ENCODE data around the gene FAM53B. TPM values are rescaled to one million over a fixed set of nuclear protein-coding genes. Genes with fewer than 3 reads are reported as not detected.

FAM53B gene
- total and polyA plus RNA-seq, 2 experiments from 2014 or later: 2.1 to 10.1 TPM

GRCh38 chr10:124596962-124597845 is 147.0 kb downstream of the FAM53B start:
- in situ Hi-C loops (cut with MboI): no loop called here

GRCh38 chr10:124596116-124596785 is 147.9 kb downstream of the FAM53B start:
- Histone ChIP-seq H3K79me2 (ENCODE audit: insufficient read depth) (no peaks in the 10 kb centered on the region), H3K4me2 (ENCODE audit: unreplicated experiment) (no peak overlapping the region), H3K27me3 (replicated peaks; ENCODE audit: insufficient read depth) (no peaks in the 10 kb centered on the region), H3K9me2 (ENCODE audit: insufficient read depth) (no peaks in the 10 kb centered on the region), H3K36me3 (ENCODE audit: low read depth) (no peaks in the 10 kb centered on the region), H3K9me3 (ENCODE audit: low read depth) (no peaks in the 10 kb centered on the region), H3F3A (ENCODE audit: insufficient read depth) (no peaks in the 10 kb centered on the region), H4K20me1 (ENCODE audit: insufficient read depth) (no peaks in the 10 kb centered on the region), H3K4me3 (no peak overlapping the region), H3K9ac (no peak overlapping the region), H3K27ac (no peak overlapping the region), H2AFZ (no peak overlapping the region), H3K4me1 (ENCODE audit: insufficient read depth) (no peaks in the 10 kb centered on the region)
- no peak for TF ChIP-seq EZH2phosphoT487 (IDR thresholded peaks at IDR 0.05; ENCODE audit: insufficient read depth, low read depth)
- TF ChIP-seq EZH2 (IDR thresholded peaks at IDR 0.05; ENCODE audit: insufficient read depth, poor library complexity, severe bottlenecking): no peak
- WGBS, 2 experiments (ENCODE audit: low coverage in 1 of 2, low lambda C conversion rate in 2 of 2, missing lambda C conversion rate in 2 of 2): 70 to 72% methylated on average over 18 of the region's 18 CpGs
- DNase-seq: no peak
- in situ Hi-C loops (cut with MboI): no loop called here

More at GRCh38 chr10:124596962-124597845, 147.0 kb downstream of the FAM53B start:
- H2AFZ ChIP-seq: no peak overlapping the region
- no peak overlapping the region for H3K27ac ChIP-seq
- H3F3A ChIP-seq (ENCODE audit: insufficient read depth): no peaks in the 10 kb centered on the region
- WGBS, 2 experiments (ENCODE audit: low coverage in 1 of 2, low lambda C conversion rate in 2 of 2, missing lambda C conversion rate in 2 of 2): 84 to 86% methylated on average over 21 of the region's 21 CpGs
- no peaks in the 10 kb centered on the region for H3K9me2 ChIP-seq (ENCODE audit: insufficient read depth)
- no peak overlapping the region for H3K9ac ChIP-seq
- H3K36me3 ChIP-seq (ENCODE audit: low read depth): no peaks in the 10 kb centered on the region
- no peak for DNase-seq
- TF ChIP-seq EZH2phosphoT487 (IDR thresholded peaks at IDR 0.05; ENCODE audit: insufficient read depth, low read depth) (no peak), EZH2 (IDR thresholded peaks at IDR 0.05; ENCODE audit: insufficient read depth, poor library complexity, severe bottlenecking) (no peak)
- H3K79me2 ChIP-seq (ENCODE audit: insufficient read depth): no peaks in the 10 kb centered on the region
- no peak overlapping the region for H3K4me3 ChIP-seq
- no peak overlapping the region for H3K4me2 ChIP-seq (ENCODE audit: unreplicated experiment)
- no peaks in the 10 kb centered on the region for H3K4me1 ChIP-seq (ENCODE audit: insufficient read depth)
- no peaks in the 10 kb centered on the region for H3K27me3 ChIP-seq (replicated peaks; ENCODE audit: insufficient read depth)
- no peaks in the 10 kb centered on the region for H4K20me1 ChIP-seq (ENCODE audit: insufficient read depth)
- H3K9me3 ChIP-seq (ENCODE audit: low read depth): no peaks in the 10 kb centered on the region

GRCh38 chr10:124595143-124595883 is 148.9 kb downstream of the FAM53B start:
- TF ChIP-seq EZH2phosphoT487 (IDR thresholded peaks at IDR 0.05; ENCODE audit: insufficient read depth, low read depth): no peak
- TF ChIP-seq EZH2 (IDR thresholded peaks at IDR 0.05; ENCODE audit: insufficient read depth, poor library complexity, severe bottlenecking): no peak
- H3K4me3 ChIP-seq: no peak overlapping the region
- no peak overlapping the region for H2AFZ ChIP-seq
- no peaks in the 10 kb centered on the region for H3F3A ChIP-seq (ENCODE audit: insufficient read depth)
- no peak overlapping the region for H3K4me2 ChIP-seq (ENCODE audit: unreplicated experiment)
- no peaks in the 10 kb centered on the region for H3K36me3 ChIP-seq (ENCODE audit: low read depth)
- 80 to 81% methylated on average over 9 of the region's 9 CpGs for WGBS, 2 experiments (ENCODE audit: low coverage in 1 of 2, low lambda C conversion rate in 2 of 2, missing lambda C conversion rate in 2 of 2)
- no peaks in the 10 kb centered on the region for H3K9me3 ChIP-seq (ENCODE audit: low read depth)
- no peak overlapping the region for H3K27ac ChIP-seq
- H4K20me1 ChIP-seq (ENCODE audit: insufficient read depth): no peaks in the 10 kb centered on the region
- H3K9me2 ChIP-seq (ENCODE audit: insufficient read depth): no peaks in the 10 kb centered on the region
- H3K9ac ChIP-seq: no peak overlapping the region
- no peaks in the 10 kb centered on the region for H3K4me1 ChIP-seq (ENCODE audit: insufficient read depth)
- H3K79me2 ChIP-seq (ENCODE audit: insufficient read depth): no peaks in the 10 kb centered on the region
- H3K27me3 ChIP-seq (replicated peaks; ENCODE audit: insufficient read depth): no peaks in the 10 kb centered on the region
- in situ Hi-C loops (cut with MboI): no loop called here
- no peak for DNase-seq

- peak; percentile 18 for DNase-seq
- Histone ChIP-seq H3K36me3 (ENCODE audit: low read depth) (no peaks in the 10 kb centered on the region), H3K4me2 (ENCODE audit: unreplicated experiment) (no peak overlapping the region), H3F3A (ENCODE audit: insufficient read depth) (no peaks in the 10 kb centered on the region), H3K9me2 (ENCODE audit: insufficient read depth) (no peaks in the 10 kb centered on the region), H3K9ac (no peak overlapping the region), H3K79me2 (ENCODE audit: insufficient read depth) (no peaks in the 10 kb centered on the region), H3K4me1 (ENCODE audit: insufficient read depth) (no peaks in the 10 kb centered on the region), H2AFZ (no peak overlapping the region), H3K9me3 (ENCODE audit: low read depth) (no peaks in the 10 kb centered on the region), H4K20me1 (ENCODE audit: insufficient read depth) (no peaks in the 10 kb centered on the region), H3K27ac (no peak overlapping the region), H3K27me3 (replicated peaks; ENCODE audit: insufficient read depth) (no peaks in the 10 kb centered on the region), H3K4me3 (no peak overlapping the region)
- TF ChIP-seq EZH2 (IDR thresholded peaks at IDR 0.05; ENCODE audit: insufficient read depth, poor library complexity, severe bottlenecking) (no peak), EZH2phosphoT487 (IDR thresholded peaks at IDR 0.05; ENCODE audit: insufficient read depth, low read depth) (no peak)
- WGBS, 2 experiments (ENCODE audit: low coverage in 1 of 2, low lambda C conversion rate in 2 of 2, missing lambda C conversion rate in 2 of 2): 82 to 84% methylated on average over 6 of the region's 6 CpGs
- in situ Hi-C loops (cut with MboI): no loop called here
Observed at GRCh38 chr10:124594240-124594639, 149.9 kb downstream of the FAM53B start.
